Activated naive CD4-positive, alpha-beta T cell treated with Interleukin-2 at 50 U/mL for 16 hours (primary cell): ENCODE results near the gene MBOAT7.
A peak's percentile ranks its signal among the peaks of the same experiment; 100 is the strongest.
"Not testable (repeated sequence)": the region's sequence is repeated elsewhere in the genome, so short reads cannot be mapped to it uniquely, and the experiment has no call there.

Source experiments
- DNase-seq: peaks from one replicate; pipeline ENCODE4 v3.0.0-alpha.2; 2020

MBOAT7 gene

DNA sequence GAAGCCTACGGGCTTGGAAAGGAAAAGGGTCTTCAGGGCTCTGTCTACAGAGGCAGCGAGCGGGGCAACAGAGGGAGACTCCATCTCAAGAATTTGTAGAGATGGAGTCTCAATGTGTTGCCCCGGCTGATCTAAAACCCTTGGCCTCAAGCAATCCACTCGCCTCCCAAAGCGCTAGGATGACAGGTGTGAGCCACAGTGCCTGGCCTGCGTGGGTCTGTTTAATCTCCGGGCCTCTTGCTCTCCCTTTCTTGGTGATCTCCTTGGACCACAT, 19.3 kb upstream of the MBOAT7 start:
- no peak for DNase-seq

DNA sequence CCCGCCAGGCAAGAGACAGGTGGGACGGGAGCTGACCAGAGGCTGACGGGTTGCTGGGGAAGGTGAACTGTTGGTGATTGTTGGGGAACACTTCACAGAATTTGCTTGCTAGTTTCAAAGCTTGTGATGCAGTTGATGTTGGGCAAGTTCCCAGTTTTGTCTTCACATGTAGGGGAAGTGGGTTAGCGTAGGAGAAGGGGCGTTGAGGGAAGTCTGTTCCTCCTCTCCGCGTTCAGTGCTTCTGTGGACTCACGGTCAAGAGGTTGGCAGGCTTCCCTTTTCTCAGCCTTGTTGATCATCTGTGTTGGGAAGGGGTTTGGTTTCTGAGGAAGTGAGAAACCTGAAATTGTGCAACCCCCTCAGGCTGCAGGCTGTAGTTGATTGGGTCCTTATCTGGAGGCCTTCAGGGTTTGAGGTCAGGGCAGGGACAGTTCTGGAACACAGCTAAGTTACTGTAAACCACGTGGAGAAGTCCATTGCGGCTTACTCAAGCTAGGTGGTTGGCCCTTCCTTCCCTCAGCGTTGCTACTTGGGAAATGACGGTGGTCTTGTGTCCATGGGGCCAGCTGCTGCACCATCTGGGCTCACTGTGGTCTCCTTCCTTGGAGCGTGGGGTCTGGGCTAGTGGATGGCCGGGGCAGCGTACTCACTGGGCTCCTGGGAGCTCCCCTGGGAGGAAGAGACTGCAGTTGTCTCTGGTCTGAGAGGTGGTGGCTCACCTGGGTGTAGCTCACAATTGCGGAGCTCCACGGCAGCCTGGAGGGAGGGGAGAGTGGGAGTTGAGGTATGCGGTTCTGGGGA, 18.8 kb upstream of the MBOAT7 start:
- DNase-seq, result peak; percentile 50

DNA sequence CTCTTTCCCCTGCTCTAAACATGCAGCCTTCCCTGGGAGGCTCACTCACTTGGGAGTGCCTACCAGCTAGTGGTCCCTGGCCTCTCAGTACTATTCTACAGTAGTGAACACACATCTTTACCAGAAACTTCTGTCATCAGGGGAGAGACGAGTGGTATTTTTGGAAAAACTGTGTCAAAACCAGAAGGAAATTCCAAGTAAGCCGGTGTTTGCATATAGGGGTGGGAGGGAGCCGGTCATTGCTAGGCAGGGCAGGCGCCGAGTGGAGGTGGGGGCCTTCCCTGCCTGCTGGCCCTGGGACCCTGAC, 18.2 kb upstream of the MBOAT7 start:
- no peak for DNase-seq

DNA sequence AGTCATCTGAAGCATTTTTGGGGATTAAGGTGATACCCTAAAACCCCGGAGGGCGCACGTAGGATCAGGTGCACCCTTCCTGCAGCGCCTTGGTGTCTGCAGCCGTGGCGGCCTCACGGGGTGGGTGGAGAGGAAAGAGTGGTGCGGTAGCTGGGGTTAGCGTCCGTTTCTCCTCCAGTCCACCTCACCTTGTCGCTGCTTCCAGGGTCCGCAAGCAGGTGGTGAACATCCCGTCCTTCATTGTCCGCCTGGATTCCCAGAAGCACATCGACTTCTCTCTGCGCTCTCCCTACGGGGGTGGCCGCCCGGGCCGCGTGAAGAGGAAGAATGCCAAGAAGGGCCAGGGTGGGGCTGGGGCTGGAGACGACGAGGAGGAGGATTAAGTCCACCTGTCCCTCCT, 17.8 kb upstream of the MBOAT7 start:
- DNase-seq, result not testable (repeated sequence)

DNA sequence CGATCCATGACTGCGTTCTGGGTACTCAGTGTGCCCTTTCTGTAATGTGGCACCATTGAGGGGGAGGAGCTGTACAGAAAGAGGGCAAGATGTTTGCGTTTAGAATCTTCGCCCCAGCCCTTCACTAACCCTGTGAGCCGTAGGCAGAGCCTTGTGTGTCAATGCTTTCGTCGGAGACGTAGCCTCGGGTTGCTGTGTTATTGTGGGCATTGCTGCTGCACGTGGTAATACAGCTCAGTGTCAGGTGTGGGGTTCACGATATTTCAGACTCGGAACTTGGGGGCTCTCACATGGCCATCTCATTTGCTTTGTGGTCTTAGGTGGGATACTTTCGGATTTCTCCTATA, 17.4 kb upstream of the MBOAT7 start:
- no peak for DNase-seq

DNA sequence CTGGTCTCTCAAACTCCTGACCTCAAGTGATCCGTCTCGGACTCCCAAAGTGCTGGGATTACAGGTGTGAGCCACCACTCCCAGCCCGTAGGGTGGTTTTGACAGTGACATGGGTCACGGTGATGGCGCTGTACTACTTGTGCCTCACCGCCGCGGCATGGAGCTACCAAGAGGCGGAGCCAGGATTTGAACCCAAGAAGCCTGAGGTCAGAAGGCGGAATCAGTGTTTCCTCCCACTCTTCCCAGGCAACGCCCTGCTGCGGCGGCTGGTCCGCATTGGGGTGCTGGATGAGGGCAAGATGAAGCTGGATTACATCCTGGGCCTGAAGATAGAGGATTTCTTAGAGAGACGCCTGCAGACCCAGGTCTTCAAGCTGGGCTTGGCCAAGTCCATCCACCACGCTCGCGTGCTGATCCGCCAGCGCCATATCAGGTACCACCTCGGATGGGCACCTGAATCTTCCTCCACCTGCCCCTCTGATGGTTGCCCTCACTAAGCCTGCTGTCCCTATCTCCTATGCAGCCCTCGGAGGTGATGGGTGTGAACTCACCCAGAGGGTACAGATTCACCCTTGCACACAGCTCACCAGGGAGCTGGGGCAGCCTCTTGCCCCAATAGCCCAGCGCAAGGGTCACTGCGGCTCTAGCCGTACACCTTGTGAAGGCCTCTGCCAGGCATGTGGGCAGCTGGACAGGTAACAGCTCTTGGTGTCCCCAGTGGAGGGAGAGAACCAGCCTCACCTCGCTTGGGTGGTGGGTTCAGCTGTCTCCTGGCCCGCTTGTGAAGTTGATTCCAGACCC, 16.9 kb upstream of the MBOAT7 start:
- no peak for DNase-seq

DNA sequence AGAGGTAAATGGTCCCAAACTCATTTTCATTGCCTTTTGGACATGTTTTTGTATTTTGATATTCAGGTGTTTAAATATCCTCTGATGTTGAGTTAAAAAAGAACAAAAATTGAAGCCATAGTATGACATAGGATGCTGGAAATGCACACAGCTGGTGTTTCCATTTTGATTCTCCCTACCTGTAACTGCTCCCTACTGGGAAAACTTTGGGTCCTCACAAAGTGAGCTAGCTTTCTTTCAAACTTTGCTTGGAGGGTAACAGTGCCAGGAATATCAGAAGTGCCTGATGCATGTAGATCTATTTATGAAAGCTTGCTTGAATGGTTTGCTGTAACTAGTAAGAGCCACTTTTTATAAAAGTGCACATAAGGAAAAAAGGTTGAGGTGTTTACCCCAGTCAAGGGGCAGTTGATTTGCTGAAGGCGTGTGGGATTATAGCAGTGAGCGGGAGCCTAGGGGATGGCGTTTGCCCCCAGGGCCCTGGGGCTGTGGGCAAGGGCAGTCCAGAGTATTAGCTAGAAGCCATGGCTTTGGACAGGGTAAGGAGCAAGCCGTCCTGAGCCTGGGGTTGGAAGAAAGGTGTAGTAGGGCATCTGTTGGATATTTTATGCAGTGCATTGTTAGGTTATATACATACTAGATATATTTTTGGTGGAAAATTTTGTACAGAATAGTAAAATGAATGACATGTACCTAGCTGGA, 15.5 kb upstream of the MBOAT7 start:
- DNase-seq, result no peak

DNA sequence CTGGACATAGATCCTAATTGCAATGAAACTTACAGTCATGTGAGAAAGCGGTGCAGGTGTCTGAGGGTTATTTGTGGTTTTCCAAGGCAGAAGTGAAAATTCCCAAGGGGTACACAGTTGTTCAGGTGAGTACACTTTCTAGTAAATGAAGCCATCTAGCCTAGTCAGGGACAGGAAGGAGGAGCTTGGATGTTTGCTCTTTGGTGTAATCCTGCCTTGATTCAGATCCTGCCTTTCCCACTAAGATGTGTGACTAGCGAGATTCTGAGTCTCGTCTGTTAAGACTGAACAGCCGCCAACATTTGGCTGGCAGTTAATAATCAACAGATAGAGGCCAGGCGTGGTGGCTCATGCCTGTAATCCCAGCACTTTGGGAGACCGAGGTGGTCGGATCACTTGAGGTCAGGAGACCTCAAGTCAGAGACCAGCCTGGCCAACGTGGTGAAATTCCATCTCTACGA, 13.8 kb upstream of the MBOAT7 start:
- DNase-seq, result no peak

DNA sequence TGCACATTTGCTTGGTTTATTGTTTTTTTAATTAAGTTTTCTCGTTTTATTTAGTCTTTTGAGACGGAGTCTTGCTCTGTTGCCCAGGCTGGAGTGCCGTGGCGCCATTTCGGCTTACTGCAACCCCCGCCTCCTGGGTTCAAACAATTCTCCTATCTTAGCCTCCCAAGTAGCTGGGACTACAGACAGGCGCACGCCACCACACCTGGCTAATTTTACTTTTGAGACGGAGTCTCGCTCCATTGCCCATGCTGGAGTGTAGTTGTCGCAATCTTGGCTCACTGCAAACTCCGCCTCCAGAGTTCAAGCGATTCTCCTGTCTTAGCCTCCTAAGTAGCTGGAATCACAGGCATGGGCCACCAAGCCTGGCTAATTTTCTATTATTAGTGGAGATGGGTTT, 12.6 kb upstream of the MBOAT7 start:
- no peak for DNase-seq

DNA sequence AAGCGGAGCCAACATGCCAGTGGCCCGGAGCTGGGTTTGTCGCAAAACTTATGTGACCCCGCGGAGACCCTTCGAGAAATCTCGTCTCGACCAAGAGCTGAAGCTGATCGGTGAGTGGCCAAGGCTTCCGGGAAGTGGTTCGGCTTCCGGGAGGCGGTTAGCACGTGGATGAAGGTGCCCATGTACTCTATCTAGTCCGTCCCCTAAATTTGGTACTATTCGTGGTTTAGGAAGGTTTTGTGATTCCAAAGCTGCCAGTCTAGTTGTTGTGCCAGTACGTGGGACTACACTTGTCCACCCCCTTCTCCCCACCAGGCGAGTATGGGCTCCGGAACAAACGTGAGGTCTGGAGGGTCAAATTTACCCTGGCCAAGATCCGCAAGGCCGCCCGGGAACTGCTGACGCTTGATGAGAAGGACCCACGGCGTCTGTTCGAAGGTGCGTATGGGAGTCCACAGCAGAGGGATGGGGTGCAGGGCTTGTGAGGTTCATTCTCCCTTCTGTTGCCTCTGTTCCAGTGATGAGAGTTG, 11.9 kb upstream of the MBOAT7 start:
- DNase-seq, result peak; percentile 12

DNA sequence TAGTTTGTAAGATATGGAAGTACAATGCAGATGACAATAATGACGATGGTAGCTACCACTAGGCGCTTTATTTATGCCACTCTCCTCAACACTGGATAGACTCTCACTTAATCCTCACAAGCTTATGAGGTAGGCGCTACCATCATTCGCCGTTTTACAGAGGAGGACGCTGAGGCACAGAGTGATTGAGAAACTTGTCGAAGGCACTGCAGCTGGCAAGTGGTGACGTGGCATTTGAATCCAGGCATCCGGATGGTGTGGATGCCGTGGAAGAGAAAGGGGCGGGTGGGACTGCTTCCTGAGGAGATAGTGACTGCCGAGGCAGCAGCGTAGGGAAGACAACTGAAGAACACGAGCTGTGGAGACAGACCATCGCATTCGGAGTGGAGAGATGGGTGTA, 10.0 kb upstream of the MBOAT7 start:
- DNase-seq, result no peak

DNA sequence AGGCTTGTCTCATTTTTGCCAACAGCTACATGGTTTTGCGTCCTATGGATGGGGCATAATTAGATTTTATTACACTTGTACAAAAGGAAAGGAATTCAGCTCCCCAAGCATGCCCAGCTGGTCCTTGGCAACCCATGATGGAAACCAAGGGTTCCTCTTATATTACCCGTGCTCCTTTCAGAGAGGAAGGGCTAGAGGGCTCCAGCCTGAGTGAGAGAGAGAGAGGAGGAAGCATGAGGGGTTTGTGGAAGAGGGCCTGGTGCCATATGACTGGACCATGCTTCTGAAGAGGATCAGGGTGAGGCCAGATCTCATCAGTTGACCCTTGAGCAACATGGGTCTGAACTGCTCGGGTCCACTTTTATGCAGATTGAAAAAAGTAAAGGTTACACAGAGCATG, 7.7 kb upstream of the MBOAT7 start:
- no peak for DNase-seq

DNA sequence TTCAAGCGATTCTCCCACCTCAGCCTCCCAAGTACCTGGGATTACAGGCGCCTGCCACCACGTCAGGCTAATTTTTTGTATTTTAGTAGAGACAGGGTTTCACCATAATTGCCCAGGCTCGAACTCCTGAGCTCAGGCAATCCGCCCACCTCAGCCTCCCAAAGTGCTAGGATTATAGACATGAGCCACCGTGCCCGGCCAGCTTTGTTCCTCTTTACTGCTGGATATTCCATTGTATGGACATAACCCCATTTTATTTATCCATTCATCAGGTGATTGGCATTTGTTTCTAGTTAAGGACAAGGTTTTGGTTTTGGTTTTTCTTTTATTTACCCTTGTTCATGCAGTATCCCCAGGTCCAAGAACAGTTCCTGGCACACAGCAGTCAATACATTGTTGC, 7.2 kb upstream of the MBOAT7 start:
- no peak for DNase-seq

DNA sequence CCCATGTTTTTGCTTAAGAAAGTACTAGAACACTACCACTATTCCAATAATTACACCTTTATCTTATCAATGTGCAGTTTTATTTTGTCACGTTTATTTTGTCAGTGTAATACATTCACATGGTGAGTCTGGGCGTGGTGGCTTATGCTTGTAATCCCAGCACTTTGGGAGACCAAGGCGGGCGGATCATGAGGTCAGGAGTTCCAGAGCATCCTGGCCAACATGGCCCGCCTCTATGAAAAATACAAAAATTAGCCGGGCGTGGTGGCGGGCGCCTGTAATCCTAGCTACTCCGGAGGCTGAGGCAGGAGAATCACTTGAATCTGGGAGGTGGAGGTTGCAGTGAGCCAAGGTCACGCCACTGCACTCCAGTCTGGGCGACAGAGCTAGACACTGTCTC, 5.1 kb upstream of the MBOAT7 start:
- DNase-seq, result not testable (repeated sequence)

DNA sequence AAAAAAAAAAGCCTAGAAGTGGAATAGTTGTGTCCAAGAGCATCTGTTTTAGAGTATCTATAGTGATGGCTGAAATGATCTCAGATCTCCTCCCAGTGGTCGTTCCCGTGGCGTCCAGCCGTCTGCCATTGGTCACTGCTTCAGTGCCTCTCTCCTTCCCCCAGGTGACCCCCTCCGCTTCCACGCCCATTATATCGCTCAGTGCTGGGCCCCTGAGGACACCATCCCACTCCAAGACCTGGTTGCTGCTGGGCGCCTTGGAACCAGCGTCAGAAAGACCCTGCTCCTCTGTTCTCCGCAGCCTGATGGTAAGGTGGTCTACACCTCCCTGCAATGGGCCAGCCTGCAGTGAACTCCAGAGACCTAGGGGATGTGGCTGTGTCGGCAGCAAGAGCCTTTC, 3.6 kb upstream of the MBOAT7 start:
- no peak for DNase-seq

DNA sequence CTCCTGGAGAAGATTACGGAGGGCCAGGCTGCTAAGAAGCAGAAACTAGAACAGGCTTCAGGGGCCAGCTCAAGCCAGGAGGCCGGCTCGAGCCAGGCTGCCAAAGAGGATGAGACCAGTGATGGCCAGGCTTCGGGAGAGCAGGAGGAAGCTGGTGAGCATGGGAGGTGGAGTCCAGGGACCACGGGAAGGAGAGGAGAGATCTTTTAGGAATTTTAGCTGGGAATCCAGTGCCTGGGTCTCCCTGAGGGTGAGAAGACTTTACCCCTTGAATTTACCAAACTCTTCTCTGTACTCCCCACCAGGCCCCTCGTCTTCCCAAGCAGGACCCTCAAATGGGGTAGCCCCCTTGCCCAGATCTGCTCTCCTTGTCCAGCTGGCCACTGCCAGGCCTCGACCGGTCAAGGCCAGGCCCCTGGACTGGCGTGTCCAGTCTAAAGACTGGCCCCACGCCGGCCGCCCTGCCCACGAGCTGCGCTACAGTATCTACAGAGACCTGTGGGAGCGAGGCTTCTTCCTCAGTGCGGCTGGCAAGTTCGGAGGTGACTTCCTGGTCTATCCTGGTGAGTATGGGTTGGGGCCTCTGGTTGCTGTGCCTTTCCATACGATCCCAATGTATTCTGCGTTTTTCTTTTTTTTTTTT, 2.6 kb upstream of the MBOAT7 start:
- no peak for DNase-seq

DNA sequence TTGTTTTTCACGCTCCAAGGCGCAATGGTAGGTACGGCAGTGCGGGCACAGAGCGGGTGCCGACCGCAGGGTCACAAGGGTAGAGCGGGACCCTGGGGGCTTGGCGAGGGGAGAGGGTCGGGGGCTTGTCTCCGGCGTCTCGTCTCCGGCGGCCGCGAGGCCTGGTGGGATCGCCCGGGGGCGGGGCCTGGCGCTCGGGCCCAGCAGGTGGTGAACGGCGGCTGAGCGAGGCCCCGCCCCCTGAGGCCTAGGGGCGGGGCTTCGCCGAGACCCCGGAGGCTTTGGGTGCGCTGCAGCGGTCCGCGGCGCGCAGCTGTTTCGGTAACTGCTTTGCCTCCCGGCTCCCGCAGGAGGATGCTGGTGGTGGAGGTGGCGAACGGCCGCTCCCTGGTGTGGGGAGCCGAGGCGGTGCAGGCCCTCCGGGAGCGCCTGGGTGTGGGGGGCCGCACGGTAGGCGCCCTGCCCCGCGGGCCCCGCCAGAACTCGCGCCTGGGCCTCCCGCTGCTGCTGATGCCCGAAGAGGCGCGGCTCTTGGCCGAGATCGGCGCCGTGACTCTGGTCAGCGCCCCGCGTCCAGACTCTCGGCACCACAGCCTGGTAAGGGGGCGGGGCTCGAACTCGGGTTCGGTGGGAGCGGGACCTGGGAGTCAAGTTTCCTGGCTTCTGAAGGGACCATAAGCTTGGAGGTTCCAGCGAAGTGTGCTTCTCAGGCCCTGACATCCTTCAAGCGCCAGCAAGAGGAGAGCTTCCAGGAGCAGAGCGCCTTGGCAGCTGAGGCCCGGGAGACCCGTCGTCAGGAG, 1.8 kb upstream of the MBOAT7 start, which contains the start of gene TSEN34:
TSS of gene TSEN34 (plus strand) at position 298 of the 800 bp plus-strand sequence. CDS start at position 355, 57 bp downstream.
- DNase-seq, result peak; percentile 86

DNA sequence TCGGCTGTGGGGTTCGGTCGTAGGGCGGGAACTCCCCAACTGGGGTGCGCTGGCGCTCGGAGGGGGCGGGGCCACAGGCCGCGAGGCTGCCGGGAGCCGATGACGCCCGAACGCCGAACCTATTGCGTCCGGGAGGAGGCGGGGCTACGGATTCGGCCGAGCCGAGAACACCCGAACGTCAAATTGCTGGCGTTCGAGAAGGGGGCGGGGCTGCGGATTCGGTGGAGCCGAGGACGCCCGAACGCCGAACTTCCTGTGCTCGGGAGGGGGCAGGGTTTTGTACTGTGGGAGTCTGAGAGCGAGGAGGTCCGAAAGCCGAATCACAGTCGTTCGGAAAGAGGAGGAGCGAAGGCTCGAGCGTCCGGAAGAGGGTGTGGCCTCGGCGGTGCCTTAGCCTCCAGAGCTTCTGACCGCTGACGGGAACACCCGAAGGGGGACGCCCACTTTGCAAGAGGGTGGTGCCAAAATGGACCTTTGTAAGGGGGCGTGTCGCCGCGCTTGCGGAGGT, 1.2 kb upstream of the MBOAT7 start:
- peak; percentile 100 for DNase-seq

DNA sequence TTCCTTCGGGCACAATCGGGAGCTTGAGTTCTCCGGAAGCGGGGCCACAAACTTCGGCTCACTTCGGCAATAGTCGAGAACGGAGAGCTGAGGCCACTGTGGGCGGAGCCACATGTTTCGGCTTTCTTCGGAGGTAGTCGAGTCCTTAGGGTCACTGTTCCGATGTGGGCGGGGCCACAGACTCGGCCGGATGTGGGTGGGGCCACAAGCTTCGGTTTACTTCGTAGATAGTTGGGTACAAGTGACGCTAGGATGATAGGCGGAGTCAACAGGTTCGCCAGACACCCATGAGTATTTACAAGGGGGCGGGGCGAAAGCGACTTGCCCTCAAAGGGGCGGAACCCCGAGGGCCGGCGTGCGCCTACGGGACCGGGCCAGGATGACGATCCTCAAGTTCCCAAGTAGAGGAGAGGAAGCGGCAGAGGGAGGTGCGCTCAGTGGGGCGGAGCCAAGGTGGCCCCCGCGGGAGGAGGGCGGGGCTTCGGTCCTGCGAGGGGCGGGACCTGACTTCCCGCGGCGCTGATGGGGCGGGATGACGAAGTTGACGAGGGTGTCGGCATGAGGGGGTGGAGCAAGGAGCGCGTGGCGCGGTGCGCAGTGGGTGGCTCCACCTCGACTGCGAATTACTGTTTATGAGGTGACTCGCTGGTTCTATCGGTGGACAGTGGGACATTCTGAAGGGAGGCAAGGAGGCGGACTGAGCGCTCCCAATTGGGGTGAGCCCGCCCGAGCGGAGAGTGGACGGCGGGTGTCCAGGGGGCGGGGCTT, 539 bp upstream of the MBOAT7 start:
- peak; percentile 100 for DNase-seq

DNA sequence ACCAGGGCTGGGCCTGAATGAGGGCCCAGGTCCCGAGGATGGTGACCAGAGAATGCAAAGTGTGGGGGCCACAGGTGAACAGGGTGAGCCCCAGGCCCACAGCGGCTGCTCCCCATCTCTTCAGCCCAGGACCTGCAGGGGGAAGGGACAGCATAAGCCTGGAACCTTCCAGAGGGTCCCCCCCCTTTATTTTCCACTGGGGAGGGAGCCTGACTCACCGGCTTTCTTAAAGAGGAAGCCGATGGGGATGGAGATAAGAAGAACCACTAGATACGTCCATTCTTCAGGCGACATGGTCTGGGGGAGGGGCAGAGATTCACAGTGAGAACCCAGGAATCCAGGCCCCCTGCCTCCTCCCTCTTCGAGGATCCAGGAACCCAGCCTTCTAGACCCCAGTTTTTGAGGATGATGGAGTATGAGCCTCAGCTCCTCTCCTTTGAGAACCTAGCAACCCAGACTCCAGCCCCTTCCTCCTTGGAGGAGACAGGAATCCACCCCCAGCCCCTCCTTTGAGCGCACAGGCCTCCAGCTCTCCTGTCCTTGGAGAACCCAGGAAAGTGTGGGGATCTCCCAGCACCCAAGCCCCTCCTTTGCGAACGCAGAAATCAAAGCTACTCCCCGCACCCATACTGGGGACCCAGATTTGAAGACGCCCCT, 1.0 kb downstream of the MBOAT7 start:
- peak; percentile 72 for DNase-seq

DNA sequence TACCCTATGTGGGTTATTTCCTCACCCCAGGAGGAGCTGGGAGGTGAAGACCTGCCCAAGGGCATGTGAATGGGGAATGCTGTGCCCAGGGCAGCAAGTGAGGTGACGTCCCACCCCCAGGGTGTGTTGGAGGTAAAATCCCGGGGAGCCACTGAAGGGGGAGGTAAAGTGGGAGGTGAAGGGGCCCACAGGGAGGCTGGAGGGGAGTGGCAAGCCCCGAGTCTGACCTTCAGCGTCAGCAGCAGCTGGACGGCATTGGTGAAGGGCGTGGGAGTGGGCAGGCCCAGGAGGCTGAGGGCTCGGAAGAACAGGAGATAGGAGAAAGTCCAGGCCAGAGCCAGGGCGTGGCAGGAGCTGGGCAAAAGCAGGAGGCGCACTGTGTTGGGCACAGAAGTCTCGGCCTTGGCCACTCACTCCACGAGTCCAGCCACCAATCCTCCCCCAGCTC, 2.4 kb downstream of the MBOAT7 start:
- no peak for DNase-seq
